ENCODE measurements around the gene ZNF236.
A peak's percentile ranks its signal among the peaks of the same experiment; 100 is the strongest.

The ZNF236 gene

GRCh38 chr18:76992226-76993084, 170.1 kb downstream of the ZNF236 start:
- DNase-seq: no peak

DNA sequence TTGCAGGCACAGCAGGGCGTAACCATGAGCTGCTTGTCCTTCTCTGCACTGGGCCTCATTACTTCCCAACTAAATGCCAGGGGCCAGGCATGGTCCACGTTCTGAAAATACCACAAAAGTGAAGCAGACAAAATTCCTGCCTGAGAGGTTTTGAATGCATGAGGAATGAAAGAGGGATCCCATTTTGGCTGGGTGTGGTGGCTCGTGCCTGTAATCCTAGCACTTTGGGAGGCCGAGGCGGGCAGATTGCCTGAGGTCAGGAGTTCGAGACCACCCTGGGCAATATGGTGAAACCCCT, 170.7 kb downstream of the ZNF236 start:
- DNase-seq: no peak

GRCh38 chr18:76993573-76993972, 171.2 kb downstream of the ZNF236 start:
- no peak for DNase-seq

DNA sequence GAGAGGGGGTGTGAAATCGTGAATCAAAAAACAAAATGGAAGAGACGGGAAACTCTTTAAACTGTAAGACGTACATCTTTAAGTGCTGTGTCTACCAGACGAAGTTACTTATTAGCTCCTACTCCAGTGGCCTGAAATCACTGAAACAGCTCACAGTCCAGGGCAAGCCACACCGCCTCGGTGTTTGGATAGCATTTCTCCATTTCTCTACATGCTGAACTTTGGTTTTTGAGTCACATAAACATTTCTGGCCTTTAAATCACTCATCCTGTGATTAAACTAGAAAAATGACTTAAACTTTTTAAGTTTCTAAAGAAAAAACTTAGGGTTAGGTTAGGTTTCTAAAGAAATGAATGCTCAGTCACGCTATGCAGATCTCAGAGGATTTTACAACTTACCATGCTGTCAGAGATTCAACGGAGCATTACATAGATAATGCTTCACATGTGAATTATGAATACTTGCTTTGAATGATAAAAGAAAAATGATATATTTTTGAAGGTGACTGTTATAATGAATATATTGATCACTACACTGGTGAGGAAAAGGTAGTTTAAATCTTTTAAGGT, 171.8 kb downstream of the ZNF236 start:
- DNase-seq: no peak

GRCh38 chr18:76995896-76996295, 173.5 kb downstream of the ZNF236 start:
- no peak for DNase-seq

- DNase-seq: no peak
Observed at GRCh38 chr18:76996429-76996828, 174.1 kb downstream of the ZNF236 start.

DNA sequence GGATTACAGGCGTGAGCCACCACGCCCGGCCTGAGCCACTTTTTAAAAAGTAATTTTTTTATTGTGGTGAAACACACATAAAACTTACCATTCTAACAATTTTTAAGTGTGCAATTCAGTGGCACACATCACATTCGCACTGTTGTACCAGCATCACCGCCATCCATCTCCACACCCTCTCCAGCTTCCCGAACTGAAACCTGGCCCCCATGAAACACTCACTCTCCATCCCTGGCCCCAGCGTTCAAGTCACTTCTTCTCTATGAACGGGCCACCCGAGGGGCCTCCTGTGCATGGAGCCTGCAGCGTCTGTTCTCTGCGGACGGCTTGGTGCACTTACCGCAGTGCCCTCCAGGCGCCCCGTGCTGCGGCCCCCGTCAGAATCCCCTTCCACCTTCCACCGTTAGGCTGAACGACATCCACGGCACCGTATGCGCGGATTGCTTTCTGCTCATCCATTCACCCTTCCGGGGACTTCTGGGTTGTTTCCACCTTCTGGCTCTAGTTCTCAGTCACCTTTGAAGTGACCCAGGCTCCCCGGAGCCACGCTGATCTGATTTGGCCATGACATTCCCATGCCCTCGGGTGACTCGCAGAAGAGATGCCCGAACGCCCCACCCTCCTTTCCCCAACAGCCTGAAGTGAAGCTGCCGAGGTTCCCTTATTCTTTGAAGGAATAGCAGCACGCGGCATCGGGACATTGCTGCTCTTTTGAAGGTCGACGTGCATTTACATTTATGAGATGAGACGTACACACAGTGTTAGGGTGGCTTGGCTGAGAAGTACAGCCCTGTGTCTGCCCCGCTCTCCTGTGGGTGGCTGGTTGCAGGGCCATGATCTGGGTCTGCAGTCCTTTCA, 175.8 kb downstream of the ZNF236 start:
- DNase-seq: no peak

DNA sequence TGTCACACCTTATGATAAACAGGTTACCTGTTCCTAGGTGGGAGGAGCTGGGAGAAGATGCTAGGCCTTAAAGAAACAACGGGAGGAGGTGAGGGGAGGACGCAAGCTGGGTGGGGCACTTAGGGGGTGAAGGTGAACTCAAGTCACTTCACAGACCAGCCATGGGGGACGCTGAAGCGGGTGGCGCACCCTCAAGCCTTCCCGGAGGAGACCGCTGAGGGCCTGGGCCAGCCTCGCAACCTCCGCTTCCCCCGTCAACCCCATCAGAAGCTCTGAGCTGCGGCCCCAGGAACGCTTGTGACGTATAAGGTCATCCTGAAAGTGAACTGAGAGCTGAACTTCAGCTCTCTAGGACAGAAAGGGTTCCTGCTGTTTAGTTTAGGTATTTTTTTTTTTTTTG, 176.7 kb downstream of the ZNF236 start:
- DNase-seq: no peak

DNA sequence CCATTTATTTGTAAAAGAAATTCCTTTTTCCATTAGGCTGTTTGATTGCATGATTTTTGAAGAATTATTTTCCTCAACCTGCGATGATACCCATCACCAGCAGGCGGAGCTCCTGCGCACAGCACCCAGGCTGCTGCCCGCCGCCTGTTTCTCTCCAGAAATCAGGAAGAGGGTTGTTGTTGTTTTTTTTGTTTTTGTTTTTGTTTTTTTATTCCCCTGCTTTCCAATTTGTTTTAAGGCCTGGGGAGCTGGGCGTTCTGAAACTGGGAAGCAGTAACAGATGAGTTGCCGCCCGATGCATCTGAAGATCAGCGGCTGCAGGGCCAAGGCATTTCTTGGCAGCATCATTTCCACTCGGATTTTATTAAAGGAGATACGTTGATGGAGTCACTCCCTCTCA, 178.2 kb downstream of the ZNF236 start:
- peak; percentile 68 for DNase-seq

- DNase-seq: no peak
Observed at GRCh38 chr18:77001041-77001440, 178.7 kb downstream of the ZNF236 start.

DNA sequence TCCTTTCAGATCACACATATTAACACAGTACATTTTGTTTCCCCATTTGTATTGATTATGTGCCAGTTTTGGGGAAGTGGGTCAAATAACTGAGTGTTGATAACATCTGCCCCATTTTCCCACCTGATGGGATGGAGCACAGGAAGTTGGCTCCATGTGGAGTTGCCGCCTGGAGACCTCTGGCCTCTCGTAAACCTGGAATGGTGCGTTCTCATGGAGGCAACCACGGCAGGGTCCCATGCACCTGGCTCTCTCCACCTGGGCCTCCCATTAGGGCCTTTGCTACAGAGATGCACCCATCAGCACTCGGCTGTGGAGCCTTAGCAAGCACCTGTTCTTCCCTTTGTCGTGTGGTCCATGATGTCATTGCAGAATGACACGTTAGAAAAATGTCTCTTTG, 179.6 kb downstream of the ZNF236 start:
- DNase-seq: no peak

DNA sequence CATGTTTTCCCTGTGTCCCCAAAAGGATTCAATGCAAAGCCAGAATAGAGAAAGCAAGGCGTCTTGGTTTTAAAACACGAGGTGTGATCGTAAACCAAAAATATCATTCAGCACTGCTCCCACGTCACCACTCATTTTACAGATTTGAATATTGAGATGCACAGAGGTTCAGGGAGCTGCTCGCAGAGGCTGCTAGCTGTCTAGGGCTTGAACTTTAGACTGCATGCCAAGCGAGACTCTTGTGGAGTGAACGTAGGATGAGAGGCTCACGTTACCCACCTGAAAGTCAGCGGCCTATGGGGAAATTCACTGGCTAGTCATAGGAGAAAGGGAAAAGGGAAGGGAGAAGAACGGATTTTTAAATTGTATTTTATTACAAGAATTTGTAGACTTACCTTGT, 180.1 kb downstream of the ZNF236 start:
- DNase-seq: no peak

DNA sequence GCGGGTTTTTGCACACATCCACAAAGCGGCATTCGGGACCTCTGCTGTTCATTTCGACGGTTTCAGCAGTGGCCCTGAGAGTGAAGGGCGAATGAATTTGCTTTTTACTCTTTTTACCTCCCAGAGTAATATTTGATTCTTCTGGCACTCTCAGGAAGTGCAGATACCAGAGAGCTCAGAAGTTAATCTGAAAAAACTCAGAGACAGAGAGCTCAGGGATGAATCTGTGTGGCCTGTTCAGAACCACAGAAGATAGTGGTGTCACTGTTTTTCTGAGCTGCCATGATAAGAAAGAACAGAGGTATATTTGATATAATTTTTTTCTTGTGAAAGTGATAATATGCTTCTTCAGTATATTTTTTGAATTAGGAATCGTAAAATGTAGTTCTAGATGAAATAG, 181.0 kb downstream of the ZNF236 start:
- no peak for DNase-seq

- DNase-seq: no peak
Observed at GRCh38 chr18:77004555-77005380, 182.4 kb downstream of the ZNF236 start.

GRCh38 chr18:77005651-77006195, 183.4 kb downstream of the ZNF236 start:
- DNase-seq: no peak

DNA sequence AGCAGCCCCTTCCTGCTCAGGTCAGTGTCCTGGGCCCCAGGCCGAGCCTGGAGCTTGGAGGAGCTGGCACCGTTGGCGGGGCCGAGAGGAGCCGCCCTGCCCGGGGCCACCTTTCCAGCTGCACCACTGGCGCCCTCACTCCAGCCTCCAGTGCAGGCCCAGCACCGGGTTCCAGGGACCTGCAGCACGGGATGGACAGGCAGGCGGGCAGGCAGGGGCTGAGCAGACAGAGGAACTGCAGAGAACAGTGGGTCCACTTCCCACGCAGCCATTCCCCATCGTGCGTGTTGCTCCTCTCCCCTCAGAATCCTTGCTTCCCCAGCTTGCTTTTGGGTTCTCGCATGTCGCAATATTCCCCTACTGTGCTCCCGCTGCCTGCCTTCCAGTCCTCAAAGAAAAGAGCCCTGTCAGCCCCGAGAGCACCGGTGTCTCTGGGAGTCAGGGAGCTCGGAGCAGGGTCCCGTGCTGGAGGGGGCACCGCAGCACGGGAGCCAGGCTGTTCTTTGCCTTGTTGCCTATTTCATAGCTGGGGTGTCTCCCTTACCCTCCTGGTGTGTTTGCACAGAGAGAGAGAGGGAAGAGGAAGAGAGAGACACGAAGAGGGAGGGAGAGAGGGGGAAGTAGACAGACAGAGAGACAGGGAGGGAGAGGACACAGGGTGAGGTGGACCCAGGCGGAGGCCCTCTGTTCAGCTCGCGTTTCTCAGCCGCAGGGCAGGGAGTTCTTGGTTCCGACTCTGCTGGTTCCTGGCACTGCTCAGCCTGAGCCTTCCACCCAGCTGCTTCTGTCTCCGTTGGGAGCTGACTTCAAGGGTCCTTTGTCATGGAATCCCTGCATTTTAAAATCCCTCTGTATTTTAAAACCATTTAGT, 184.2 kb downstream of the ZNF236 start:
- DNase-seq: no peak

- no peak for DNase-seq
Observed at GRCh38 chr18:77007251-77007650, 184.9 kb downstream of the ZNF236 start.

DNA sequence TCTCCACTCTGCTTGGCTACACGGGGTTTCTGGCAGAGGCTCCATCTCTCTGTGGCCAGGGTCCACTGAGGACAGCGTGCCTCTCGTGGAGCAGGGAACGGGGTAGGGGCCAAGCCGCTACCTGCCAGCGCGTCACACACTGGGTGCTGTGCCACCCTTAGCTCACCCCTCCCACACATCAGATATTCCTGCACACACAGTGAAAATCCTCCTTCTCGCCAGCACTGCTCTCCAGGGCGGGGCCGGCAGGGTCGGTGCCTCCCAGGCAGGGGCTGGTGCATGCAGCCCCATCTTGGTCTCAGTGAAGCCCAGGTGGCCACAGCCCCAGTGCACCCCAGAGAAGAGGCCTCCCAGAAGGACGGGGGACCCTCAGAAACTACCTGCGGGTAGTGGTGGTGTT, 185.6 kb downstream of the ZNF236 start:
- no peak for DNase-seq

- no peak for DNase-seq
Observed at GRCh38 chr18:77008576-77009315, 186.4 kb downstream of the ZNF236 start.

DNA sequence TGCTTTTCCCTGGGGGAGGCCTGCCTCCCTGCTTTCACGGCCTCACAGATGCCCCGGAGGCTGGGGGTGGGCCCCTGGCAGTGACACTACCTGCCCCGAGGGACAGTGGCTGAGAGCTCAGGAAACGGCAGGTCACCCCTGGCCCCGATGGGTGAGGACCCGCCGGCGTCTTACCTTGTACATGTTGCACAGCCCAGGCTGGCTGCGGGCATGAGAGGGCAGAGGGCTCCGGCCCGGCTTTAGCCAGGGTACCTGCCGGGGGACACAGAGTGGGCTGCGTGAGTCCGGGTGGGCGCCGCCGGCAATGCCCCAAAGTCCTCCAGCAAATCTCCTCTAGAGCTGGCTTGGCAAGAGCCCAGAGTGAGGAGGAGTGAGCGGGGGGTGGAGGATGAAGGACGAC, 187.3 kb downstream of the ZNF236 start:
- no peak for DNase-seq

GRCh38 chr18:77012120-77012519, 189.8 kb downstream of the ZNF236 start:
- no peak for DNase-seq

Measured in femur (tissue), 1 donor.